Endothelial cell of umbilical vein (primary cell): ENCODE results near the gene MCUR1.

Source experiments
- CTCF ChIP-seq, 2 donors: IDR thresholded peaks; 1 replicate in 1 of 2; 2 replicates in 1 of 2; pipeline ENCODE4 v1.5.1; 2011; ENCODE audit warnings: low read length in 2 of 2, mild to moderate bottlenecking in 2 of 2, moderate library complexity in 2 of 2, control low read depth in 1 of 2, inconsistent platforms in 1 of 2, low read depth in 1 of 2; ENCODE audit not compliant: insufficient read depth in 1 of 2; ENCODE audit errors: extremely low read depth in 1 of 2
- EZH2 ChIP-seq: IDR thresholded peaks from 2 replicates; pipeline ENCODE4 v1.6.1; 2012; ENCODE audit warnings: borderline replicate concordance, low read depth, mild to moderate bottlenecking, moderate library complexity, low read length, inconsistent platforms; ENCODE audit not compliant: severe bottlenecking
- FOS ChIP-seq: IDR thresholded peaks from 2 replicates; pipeline ENCODE4 v1.6.1; 2011; ENCODE audit warnings: mild to moderate bottlenecking, low read length, moderate library complexity, borderline replicate concordance; ENCODE audit not compliant: insufficient read depth
- MAX ChIP-seq: IDR thresholded peaks from 2 replicates; pipeline ENCODE4 v1.6.1; 2011; ENCODE audit not compliant: insufficient read depth, insufficient read length
- POLR2A ChIP-seq: IDR thresholded peaks from 2 replicates; pipeline ENCODE4 v1.6.1; 2012; ENCODE audit warnings: low read depth, mild to moderate bottlenecking, control low read depth, low read length
- POLR2AphosphoS5 ChIP-seq: IDR thresholded peaks from 2 replicates; pipeline ENCODE4 v1.6.1; 2012; ENCODE audit warnings: low read depth, mild to moderate bottlenecking, control low read depth, low read length, moderate library complexity; ENCODE audit not compliant: insufficient read depth

DNA sequence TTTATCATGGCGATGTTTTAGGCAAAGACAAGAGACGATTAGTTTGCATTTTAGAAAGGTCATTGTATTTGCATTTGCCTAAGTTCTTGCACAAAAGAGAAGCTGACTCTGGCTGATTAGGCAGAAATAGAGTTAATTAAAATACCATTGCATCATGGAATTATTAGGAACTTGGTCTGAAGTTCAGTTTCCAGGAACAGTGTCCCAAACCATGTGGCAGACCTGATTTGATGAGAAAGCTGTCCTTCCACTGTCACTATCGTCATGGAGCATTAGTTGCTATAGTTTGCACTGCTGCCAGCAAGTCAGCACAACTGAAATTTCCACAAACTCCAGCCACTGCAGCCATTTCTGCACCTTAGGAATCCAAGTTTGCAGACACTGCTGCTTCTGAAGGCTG is 24.3 kb upstream of the MCUR1 start:
- TF ChIP-seq POLR2A (no peak), POLR2AphosphoS5 (no peak), CTCF (IDR thresholded peaks at IDR 0.05; ENCODE audit: extremely low read depth in 1 of 2, insufficient read depth in 1 of 2, low read depth in 1 of 2, low read length in 2 of 2) (no peak), FOS (no peak), EZH2 (no peak), MAX (no peak)
